ENCODE data around the gene GPC6.

DNA sequence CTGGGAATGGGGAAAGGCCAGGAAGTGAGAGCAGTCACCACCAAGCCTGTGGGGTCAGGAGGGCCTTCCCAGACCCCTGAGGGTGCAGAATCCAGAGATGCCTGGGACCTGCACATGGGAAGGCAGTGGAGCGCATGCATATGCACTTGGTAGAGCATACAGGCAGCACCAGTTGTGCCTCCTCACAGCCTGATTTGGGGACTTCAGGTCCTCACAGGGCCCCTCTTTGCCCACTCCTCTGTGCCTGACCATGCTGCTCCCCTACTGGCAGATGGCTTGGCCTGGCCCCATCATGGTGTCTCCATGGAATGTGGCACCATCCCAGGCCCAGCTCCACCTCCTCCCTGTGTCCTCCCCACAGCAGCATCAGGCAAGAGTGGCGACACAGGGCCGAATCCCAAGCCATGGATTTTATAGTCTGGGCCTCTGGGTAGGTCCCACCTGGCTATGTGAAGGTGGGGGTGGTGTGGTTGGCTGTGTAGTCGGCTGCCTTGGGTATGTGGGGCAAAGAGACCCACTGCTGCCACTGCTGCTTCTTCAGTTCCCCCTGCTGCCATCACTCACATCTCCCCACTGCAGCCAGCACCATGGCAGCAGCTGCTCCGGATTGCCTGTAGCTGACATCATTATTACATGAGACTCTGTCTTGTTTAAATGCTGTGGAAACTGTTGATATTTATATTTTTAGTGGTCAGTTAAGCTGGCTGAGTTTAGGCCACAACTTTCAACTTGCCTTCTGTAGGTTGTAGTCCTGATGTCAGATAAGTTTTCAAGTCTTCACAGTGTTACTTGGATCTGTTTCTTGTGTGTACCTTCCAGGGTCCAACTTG is 247.0 kb downstream of the GPC6 start:
- TF ChIP-seq, protein P1, sequence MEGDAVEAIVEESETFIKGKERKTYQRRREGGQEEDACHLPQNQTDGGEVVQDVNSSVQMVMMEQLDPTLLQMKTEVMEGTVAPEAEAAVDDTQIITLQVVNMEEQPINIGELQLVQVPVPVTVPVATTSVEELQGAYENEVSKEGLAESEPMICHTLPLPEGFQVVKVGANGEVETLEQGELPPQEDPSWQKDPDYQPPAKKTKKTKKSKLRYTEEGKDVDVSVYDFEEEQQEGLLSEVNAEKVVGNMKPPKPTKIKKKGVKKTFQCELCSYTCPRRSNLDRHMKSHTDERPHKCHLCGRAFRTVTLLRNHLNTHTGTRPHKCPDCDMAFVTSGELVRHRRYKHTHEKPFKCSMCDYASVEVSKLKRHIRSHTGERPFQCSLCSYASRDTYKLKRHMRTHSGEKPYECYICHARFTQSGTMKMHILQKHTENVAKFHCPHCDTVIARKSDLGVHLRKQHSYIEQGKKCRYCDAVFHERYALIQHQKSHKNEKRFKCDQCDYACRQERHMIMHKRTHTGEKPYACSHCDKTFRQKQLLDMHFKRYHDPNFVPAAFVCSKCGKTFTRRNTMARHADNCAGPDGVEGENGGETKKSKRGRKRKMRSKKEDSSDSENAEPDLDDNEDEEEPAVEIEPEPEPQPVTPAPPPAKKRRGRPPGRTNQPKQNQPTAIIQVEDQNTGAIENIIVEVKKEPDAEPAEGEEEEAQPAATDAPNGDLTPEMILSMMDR (conservative IDR thresholded peaks at IDR 0.05) = no peak
- no peak for TF ChIP-seq EZH2 (IDR thresholded peaks at IDR 0.05; ENCODE audit: low read depth)
